GM18511 (cell line): ENCODE data around the gene RREB1.

Experiments used
- ATAC-seq: cut with Tn5 transposase; IDR thresholded peaks from one replicate; pipeline ENCODE4 v1.9.1; 2021; ENCODE audit warnings: mild to moderate bottlenecking, moderate library complexity; ENCODE audit not compliant: unreplicated experiment

Gene RREB1

GRCh38 chr6:7185561-7185960, 77.8 kb downstream of the RREB1 start:
- no peak for ATAC-seq

- ATAC-seq, result peak; percentile 95
Observed at GRCh38 chr6:7188492-7188891, 80.7 kb downstream of the RREB1 start.

- no peak for ATAC-seq
Observed at GRCh38 chr6:7189101-7189758, 81.5 kb downstream of the RREB1 start.

- ATAC-seq, result no peak
Observed at GRCh38 chr6:7190791-7191190, 83.0 kb downstream of the RREB1 start.

GRCh38 chr6:7193122-7193521, 85.4 kb downstream of the RREB1 start:
- ATAC-seq, result no peak

GRCh38 chr6:7194657-7195056, 86.9 kb downstream of the RREB1 start:
- ATAC-seq, result no peak

- ATAC-seq, result no peak
Observed at GRCh38 chr6:7195339-7196018, 87.7 kb downstream of the RREB1 start.

GRCh38 chr6:7196019-7196402, 88.2 kb downstream of the RREB1 start:
- ATAC-seq, result no peak

GRCh38 chr6:7196685-7197283, 89.0 kb downstream of the RREB1 start:
- no peak for ATAC-seq

- ATAC-seq, result no peak
Observed at GRCh38 chr6:7197747-7198146, 90.0 kb downstream of the RREB1 start.

GRCh38 chr6:7198833-7199800, 91.4 kb downstream of the RREB1 start:
- ATAC-seq, result no peak

GRCh38 chr6:7200598-7201443, 93.1 kb downstream of the RREB1 start:
- ATAC-seq, result no peak

- no peak for ATAC-seq
Observed at GRCh38 chr6:7201444-7201731, 93.6 kb downstream of the RREB1 start.

GRCh38 chr6:7201732-7202541, 94.2 kb downstream of the RREB1 start:
- ATAC-seq, result peak; percentile 94

- ATAC-seq, result no peak
Observed at GRCh38 chr6:7202950-7203349, 95.2 kb downstream of the RREB1 start.

- no peak for ATAC-seq
Observed at GRCh38 chr6:7203939-7204338, 96.2 kb downstream of the RREB1 start.

GRCh38 chr6:7204726-7205125, 97.0 kb downstream of the RREB1 start:
- no peak for ATAC-seq

- ATAC-seq, result no peak
Observed at GRCh38 chr6:7207720-7208119, 100.0 kb downstream of the RREB1 start.

GRCh38 chr6:7213416-7213815, 105.7 kb downstream of the RREB1 start:
- no peak for ATAC-seq

GRCh38 chr6:7214468-7214867, 106.7 kb downstream of the RREB1 start:
- no peak for ATAC-seq
